H1 (cell line): Measurements from ENCODE around the gene RTF2. TPM values are rescaled to one million over a fixed set of nuclear protein-coding genes. Genes with fewer than 3 reads are reported as not detected.
"Not testable (repeated sequence)": the region's sequence is repeated elsewhere in the genome, so short reads cannot be mapped to it uniquely, and the experiment has no call there.

Experiments used
- CTCF ChIA-PET: fragments of 300-600 bp; sonication (Branson Sonifier 250); formaldehyde crosslinking; loops from one replicate; lab custom pipeline; 2021; ENCODE audit not compliant: partially characterized antibody; lab: Charles Lee
- POLR2A ChIA-PET: fragments of 300-600 bp; sonication (Branson Sonifier 250); formaldehyde crosslinking; loops from one replicate; lab custom pipeline; 2021; ENCODE audit warnings: inconsistent platforms; ENCODE audit not compliant: partially characterized antibody; lab: Charles Lee
- DNase-seq, 2 experiments: peaks; one replicate each; pipeline versions ENCODE4 v3.0.0 to v3.0.0-alpha.2; 2010 to 2022; ENCODE audit warnings: low spot score in 2 of 2, low read depth in 1 of 2, mixed read lengths in 1 of 2
- FAIRE-seq: peaks from 2 replicates; lab custom pipeline; 2011; peaks lifted over from hg19 to GRCh38; lab: Jason Lieb, UNC
- H2AFZ ChIP-seq: 2 replicates; pipeline ENCODE4 v1.8.1; 2012; ENCODE audit warnings: low read length, inconsistent platforms
- H2AK5ac ChIP-seq: 2 replicates; pipeline ENCODE4 v1.6.1; 2013; ENCODE audit warnings: low read depth, low read length
- H2BK120ac ChIP-seq: replicated peaks from 2 replicates; pipeline ENCODE3; 2013; ENCODE audit warnings: low read depth, low read length, inconsistent platforms
- H2BK12ac ChIP-seq: 2 replicates; pipeline ENCODE4 v1.6.1; 2013; ENCODE audit warnings: low read depth, low read length
- H2BK15ac ChIP-seq: 2 replicates; pipeline ENCODE4 v1.6.1; 2013; ENCODE audit warnings: low read length
- H2BK20ac ChIP-seq: 2 replicates; pipeline ENCODE4 v1.6.1; 2013; ENCODE audit warnings: low read length
- H2BK5ac ChIP-seq: 2 replicates; pipeline ENCODE4 v1.6.1; 2013; ENCODE audit warnings: low read depth, low read length
- H3K14ac ChIP-seq: 2 replicates; pipeline ENCODE4 v1.6.1; 2013; ENCODE audit warnings: inconsistent platforms; ENCODE audit not compliant: insufficient read length
- H3K18ac ChIP-seq: 2 replicates; pipeline ENCODE4 v1.6.1; 2013; ENCODE audit warnings: low read length; ENCODE audit errors: extremely low read depth
- H3K23ac ChIP-seq: 2 replicates; pipeline ENCODE4 v1.6.1; 2013; ENCODE audit warnings: inconsistent platforms; ENCODE audit not compliant: insufficient read length
- H3K23me2 ChIP-seq: 2 replicates; pipeline ENCODE4 v1.6.1; 2013; ENCODE audit warnings: low read depth, low read length
- H3K27ac ChIP-seq: 2 replicates; pipeline ENCODE4 v1.6.1; 2011; ENCODE audit warnings: low read depth, low read length, inconsistent platforms
- H3K27me3 ChIP-seq, 4 experiments: replicated peaks in 1 of 4; 1 replicate in 1 of 4; 2 replicates in 3 of 4; pipeline versions ENCODE4 v1.6.1 to v1.8.1; 2011 to 2013; ENCODE audit warnings: low read length in 3 of 4, mild to moderate bottlenecking in 3 of 4, inconsistent platforms in 2 of 4, mixed read lengths in 2 of 4, moderate library complexity in 1 of 4; ENCODE audit not compliant: control insufficient read depth in 3 of 4, insufficient read depth in 3 of 4; ENCODE audit errors: extremely low read depth in 1 of 4
- H3K36me3 ChIP-seq, 4 experiments: 2 replicates each; pipeline versions ENCODE4 v1.6.1 to v1.8.1; 2011 to 2013; ENCODE audit warnings: mild to moderate bottlenecking in 4 of 4, low read length in 3 of 4, moderate library complexity in 2 of 4, control low read depth in 1 of 4, inconsistent platforms in 1 of 4; ENCODE audit not compliant: insufficient read depth in 4 of 4, control insufficient read depth in 2 of 4
- H3K4ac ChIP-seq: replicated peaks from 2 replicates; pipeline ENCODE3; 2013; ENCODE audit warnings: low read length, low read depth, mixed read lengths, inconsistent platforms; ENCODE audit not compliant: insufficient read length
- H3K4me1 ChIP-seq, 4 experiments: replicated peaks in 1 of 4; 1 replicate in 1 of 4; 2 replicates in 3 of 4; pipeline versions ENCODE4 v1.6.1 to v1.8.1; 2011 to 2013; ENCODE audit warnings: low read length in 3 of 4, inconsistent platforms in 2 of 4, mixed read lengths in 1 of 4; ENCODE audit not compliant: insufficient read depth in 4 of 4, control insufficient read depth in 3 of 4
- H3K4me2 ChIP-seq, 2 experiments: 2 replicates each; pipeline versions ENCODE4 v1.6.1 to v1.8.1; 2011 to 2013; ENCODE audit warnings: low read depth in 2 of 2, low read length in 2 of 2, control low read depth in 1 of 2, inconsistent platforms in 1 of 2, mild to moderate bottlenecking in 1 of 2; ENCODE audit not compliant: insufficient read depth in 1 of 2
- H3K4me3 ChIP-seq, 4 experiments: fragments of 200-600, 300-600 bp in 1 of 4; sonication (generic), shearing (Covaris generic), sonication (Bioruptor Twin) in 1 of 4; 2 replicates each; pipeline versions ENCODE4 v1.5.1 to v1.8.1; 2011 to 2016; ENCODE audit warnings: low read length in 4 of 4, low read depth in 3 of 4, control low read depth in 2 of 4, inconsistent platforms in 2 of 4, mild to moderate bottlenecking in 2 of 4, mixed read lengths in 1 of 4, moderate library complexity in 1 of 4; ENCODE audit not compliant: insufficient read depth in 2 of 4; ENCODE audit errors: extremely low read depth in 1 of 4
- H3K56ac ChIP-seq: replicated peaks from 2 replicates; pipeline ENCODE3; 2013; ENCODE audit warnings: low read depth, mild to moderate bottlenecking, mixed read lengths, low read length, inconsistent platforms; ENCODE audit not compliant: insufficient read length
- H3K79me1 ChIP-seq: 2 replicates; pipeline ENCODE4 v1.6.1; 2013; ENCODE audit warnings: low read depth, low read length, control low read depth
- H3K79me2 ChIP-seq, 2 experiments: 2 replicates each; pipeline versions ENCODE4 v1.6.1 to v1.8.1; 2012 to 2013; ENCODE audit warnings: low read length in 2 of 2, mild to moderate bottlenecking in 2 of 2, inconsistent platforms in 1 of 2; ENCODE audit not compliant: insufficient read depth in 2 of 2, control insufficient read depth in 1 of 2
- H3K9ac ChIP-seq, 4 experiments: replicated peaks in 1 of 4; 1 replicate in 1 of 4; 2 replicates in 3 of 4; pipeline versions ENCODE4 v1.6.1 to v1.8.1; 2011 to 2013; ENCODE audit warnings: low read depth in 3 of 4, low read length in 3 of 4, control low read depth in 2 of 4, mild to moderate bottlenecking in 2 of 4, moderate library complexity in 2 of 4, inconsistent platforms in 1 of 4; ENCODE audit errors: extremely low read depth in 1 of 4
- H3K9me3 ChIP-seq, 2 experiments: 2 replicates each; pipeline versions ENCODE4 v1.6.1 to v1.8.1; 2012 to 2013; ENCODE audit warnings: mild to moderate bottlenecking in 2 of 2, moderate library complexity in 2 of 2, control low read depth in 1 of 2, inconsistent platforms in 1 of 2, low read depth in 1 of 2, low read length in 1 of 2, mixed read lengths in 1 of 2; ENCODE audit not compliant: insufficient read depth in 2 of 2
- H4K20me1 ChIP-seq, 2 experiments: replicated peaks in 1 of 2; 2 replicates each; pipeline versions ENCODE3 to v1.8.1; 2011 to 2013; ENCODE audit warnings: inconsistent platforms in 2 of 2, low read length in 2 of 2, mild to moderate bottlenecking in 1 of 2; ENCODE audit not compliant: insufficient read depth in 2 of 2, control insufficient read depth in 1 of 2
- H4K5ac ChIP-seq: 2 replicates; pipeline ENCODE4 v1.6.1; 2013; ENCODE audit warnings: low read length, low read depth, mixed read lengths, inconsistent platforms; ENCODE audit not compliant: insufficient read length
- H4K8ac ChIP-seq: 2 replicates; pipeline ENCODE4 v1.8.0; 2013; ENCODE audit warnings: mild to moderate bottlenecking, moderate library complexity, low read length, inconsistent platforms; ENCODE audit not compliant: insufficient read depth; ENCODE audit errors: extremely low read depth
- H4K91ac ChIP-seq: replicated peaks from 2 replicates; pipeline ENCODE3; 2013; ENCODE audit warnings: low read length, mixed read lengths, inconsistent platforms; ENCODE audit not compliant: insufficient read length
- EP300 ChIP-seq, 2 experiments: IDR thresholded peaks; 1 replicate in 1 of 2; 2 replicates in 1 of 2; pipeline ENCODE4 v1.6.1; 2011 to 2012; ENCODE audit warnings: low read depth in 2 of 2, low read length in 2 of 2, mild to moderate bottlenecking in 2 of 2, borderline replicate concordance in 1 of 2, inconsistent platforms in 1 of 2, moderate library complexity in 1 of 2
- WGBS, 2 experiments: shearing (Covaris generic) in 1 of 2; methylation state at CpG; one replicate each; pipeline versions ENCODE4 v1.1.6 to v1.1.7; 2013 to 2015; ENCODE audit warnings: low lambda C conversion rate in 2 of 2, mixed read lengths in 2 of 2, inconsistent platforms in 1 of 2, low coverage in 1 of 2, missing lambda C conversion rate in 1 of 2; ENCODE audit not compliant: insufficient replicate concordance in 2 of 2, insufficient coverage in 1 of 2, insufficient read length in 1 of 2; ENCODE audit errors: extremely low coverage in 1 of 2, missing lambda C conversion rate in 1 of 2; 5-methylcytosine and 5-hydroxymethylcytosine counted together
- polyA plus RNA-seq, 7 experiments: library from polyadenylated mRNA; depleted of rRNA in 3 of 7; stranded (reverse) in 5 of 7; unstranded in 2 of 7; fragments of >200 nt in 5 of 7; fragments of 200-250 nt in 2 of 7; gene quantifications; 1 replicate in 5 of 7; 2 replicates in 1 of 7; 4 replicates in 1 of 7; pipeline versions ENCODE4 v1.2.1 to v1.2.3, GENCODE V29; 2011 to 2013; ENCODE audit warnings: missing spikeins in 2 of 7, mixed read lengths in 2 of 7
- total RNA-seq: library from RNA; stranded (reverse); fragmentation: NEBNext Ultra II Directional; extraction: Animal tissue kit (Norgen Biotek cat#: 25700); gene quantifications from 2 replicates; pipeline ENCODE4 v1.2.1, GENCODE V29; 2021

Gene RTF2
- total and polyA plus RNA-seq, 2 of the 8 experiments (the other 6 are each of a cell fraction or from before 2014, with no cell fraction given) = 33.9 to 51.2 TPM

- H3K9ac ChIP-seq, H3K27me3 ChIP-seq, H3K18ac ChIP-seq, FAIRE-seq, H4K8ac ChIP-seq, H2BK12ac ChIP-seq, H3K14ac ChIP-seq, H2BK5ac ChIP-seq, DNase-seq, H3K4me1 ChIP-seq, H3K23ac ChIP-seq, H3K4ac ChIP-seq, H3K23me2 ChIP-seq, H2BK20ac ChIP-seq, H2BK15ac ChIP-seq, H4K91ac ChIP-seq, H3K4me3 ChIP-seq, CTCF ChIA-PET, H2BK120ac ChIP-seq, H4K20me1 ChIP-seq, H3K79me1 ChIP-seq, H4K5ac ChIP-seq, H2AFZ ChIP-seq, H3K79me2 ChIP-seq, H2AK5ac ChIP-seq, POLR2A ChIA-PET, H3K4me2 ChIP-seq, H3K56ac ChIP-seq, H3K27ac ChIP-seq: not testable (repeated sequence)
- H3K36me3 ChIP-seq = peaks cover 0 to 31% (median 23%) of the 10 kb centered on the region in 4 experiments; a peak in 6 of 8 replicates
- peak in 1 of 2 experiments; percentile 86; a peak in 1 of 3 replicates for TF ChIP-seq EP300 (IDR thresholded peaks at IDR 0.05; ENCODE audit: borderline replicate concordance in 1 of 2, low read depth in 2 of 2, low read length in 2 of 2)
- H3K9me3 ChIP-seq = peaks cover 7 to 21% of the 10 kb centered on the region in 2 experiments; a peak in 2 of 4 replicates
- WGBS, 2 experiments = 93% methylated on average over 13 of the region's 13 CpGs; no CpG with 5 or more reads in 1 of the 2 experiments
Measured at GRCh38 chr20:56520746-56521354, 52.4 kb downstream of the RTF2 start.
